GM21825 (cell line): ENCODE measurements around the gene ARID5B.

Experiments used
- ATAC-seq: cut with Tn5 transposase; IDR thresholded peaks from one replicate; pipeline ENCODE4 v1.9.1; 2021; ENCODE audit warnings: mild to moderate bottlenecking, moderate library complexity; ENCODE audit not compliant: unreplicated experiment

The ARID5B gene

DNA sequence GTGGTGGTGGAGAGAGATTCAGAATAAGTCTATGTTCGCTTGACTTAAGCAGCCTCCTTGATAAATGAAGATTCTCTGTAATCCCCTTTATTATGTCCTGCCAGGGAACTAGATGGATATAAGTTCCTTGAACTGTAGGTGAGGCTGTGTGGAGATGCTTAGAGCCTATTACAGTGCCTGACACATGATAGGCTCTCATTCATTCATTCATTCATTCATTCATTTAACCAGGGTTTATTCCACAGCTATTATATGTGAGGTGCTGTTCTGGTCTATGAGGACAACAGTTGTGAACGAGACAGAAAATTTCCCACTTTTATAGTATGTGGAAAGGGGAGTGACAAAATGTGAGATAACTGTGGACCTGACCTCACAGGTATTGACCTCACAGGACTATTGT is 105.6 kb downstream of the ARID5B start:
- ATAC-seq: no peak

GRCh38 chr10:62008196-62008595 is 106.7 kb downstream of the ARID5B start:
- no peak for ATAC-seq

GRCh38 chr10:62008946-62009345 is 107.4 kb downstream of the ARID5B start:
- no peak for ATAC-seq

DNA sequence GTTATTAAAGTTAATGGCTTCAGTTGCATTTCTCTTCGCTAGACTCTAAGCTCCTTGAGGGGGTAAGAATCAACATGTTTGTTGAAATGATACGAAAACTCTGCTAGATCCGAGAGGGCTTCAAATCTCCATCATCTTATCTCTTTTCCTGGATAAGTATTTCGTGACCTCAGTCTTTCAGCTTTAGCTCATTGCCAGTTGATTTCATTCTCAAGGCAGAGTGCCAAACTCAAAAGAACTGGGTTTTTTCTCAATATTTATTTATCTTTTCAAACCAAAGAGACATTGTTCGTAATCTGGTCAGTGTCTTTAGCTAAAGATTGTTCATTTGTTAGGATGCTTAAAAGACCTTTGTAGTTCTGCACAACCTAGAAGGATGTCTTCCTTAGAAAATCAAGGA is 108.9 kb downstream of the ARID5B start:
- ATAC-seq: no peak

GRCh38 chr10:62011558-62011957 is 110.1 kb downstream of the ARID5B start:
- no peak for ATAC-seq

- ATAC-seq: no peak
Observed at GRCh38 chr10:62012318-62012717, 110.8 kb downstream of the ARID5B start.

DNA sequence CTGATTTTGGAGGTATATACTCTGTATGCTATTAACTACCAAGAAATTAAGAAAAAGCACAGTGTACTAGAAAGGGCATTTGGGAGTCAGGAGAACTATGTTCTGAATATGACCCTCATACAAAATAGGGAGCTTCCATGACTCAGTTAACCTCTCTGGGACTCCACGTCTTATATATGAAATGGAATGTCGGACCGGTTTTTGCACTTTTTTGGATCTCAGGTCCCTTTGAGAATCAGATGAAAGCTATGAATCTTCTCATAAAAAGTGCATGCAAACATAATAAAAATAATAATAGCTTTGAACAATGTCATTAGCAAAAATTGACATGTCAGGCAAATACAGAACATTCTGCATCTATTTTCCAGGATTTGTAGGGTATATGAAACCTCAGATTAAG is 113.0 kb downstream of the ARID5B start:
- ATAC-seq: no peak

GRCh38 chr10:62015994-62016393 is 114.5 kb downstream of the ARID5B start:
- no peak for ATAC-seq

- peak; percentile 49 for ATAC-seq
Observed at GRCh38 chr10:62016623-62017490, 115.4 kb downstream of the ARID5B start.

GRCh38 chr10:62017491-62017870 is 116.0 kb downstream of the ARID5B start:
- ATAC-seq: no peak

GRCh38 chr10:62018131-62018911 is 116.8 kb downstream of the ARID5B start:
- no peak for ATAC-seq

- ATAC-seq: no peak
Observed at GRCh38 chr10:62019013-62019684, 117.7 kb downstream of the ARID5B start.

- ATAC-seq: no peak
Observed at GRCh38 chr10:62019685-62020359, 118.3 kb downstream of the ARID5B start.

DNA sequence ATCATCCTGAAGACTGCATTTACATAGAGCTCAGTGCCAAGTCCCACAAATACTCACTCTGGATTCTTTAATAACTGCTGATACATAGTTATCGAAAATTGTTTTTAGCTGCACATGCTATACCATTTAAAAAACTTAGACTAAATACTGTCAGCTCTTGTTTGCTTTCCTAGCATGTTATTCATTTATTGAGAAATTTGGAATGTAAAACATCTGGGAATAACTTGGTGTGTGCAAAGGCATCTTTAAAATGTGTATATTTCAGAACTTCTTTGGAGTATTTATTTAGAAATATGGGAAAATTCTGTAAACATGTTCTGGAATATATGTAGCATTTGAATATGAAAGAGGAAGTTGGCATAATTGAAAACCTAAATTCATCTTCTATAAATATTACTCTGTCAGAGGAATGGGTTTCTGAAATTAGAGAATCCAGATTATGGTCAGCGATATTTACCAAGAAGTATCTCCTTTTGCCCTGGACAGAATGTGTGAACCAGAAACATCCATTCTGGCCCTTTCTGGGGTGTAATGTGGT is 119.7 kb downstream of the ARID5B start:
- no peak for ATAC-seq

DNA sequence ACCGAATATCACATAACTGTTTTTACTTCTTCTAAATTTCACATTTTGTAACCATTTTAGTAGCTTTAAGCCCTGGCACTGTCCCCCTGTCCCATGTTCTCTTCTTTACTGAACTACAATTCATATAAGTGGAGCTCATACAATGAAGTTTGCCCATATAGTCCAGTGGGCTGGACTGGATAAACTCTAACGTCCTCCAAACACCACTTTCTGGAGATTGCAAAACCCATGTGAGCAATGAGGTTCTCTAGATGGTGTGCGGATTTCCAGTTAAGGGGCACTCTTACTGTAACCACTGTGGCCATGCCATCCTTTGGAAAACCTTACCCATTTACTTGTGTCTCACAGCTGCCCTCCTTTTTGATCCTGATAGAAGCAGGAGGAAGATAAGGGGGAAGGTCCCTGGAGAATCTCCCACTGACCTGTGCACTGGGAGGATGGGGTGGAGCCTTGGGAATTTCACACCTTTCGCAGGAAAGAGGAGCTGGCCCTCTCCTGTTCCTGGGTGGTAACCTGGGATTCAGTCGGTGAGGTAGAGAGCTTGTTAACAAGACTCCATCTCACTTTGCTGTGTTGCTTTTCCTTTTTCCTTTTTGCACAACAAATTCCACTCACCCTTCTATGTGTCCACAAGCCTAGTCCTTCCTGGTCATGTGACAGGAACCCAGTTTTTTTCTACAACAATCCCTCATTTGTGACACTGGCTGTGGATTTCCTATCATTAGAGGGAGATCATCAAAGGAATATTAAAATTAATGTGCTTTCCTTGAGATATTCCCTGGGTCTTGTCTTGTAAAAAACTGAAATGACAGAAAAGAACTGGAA is 120.7 kb downstream of the ARID5B start:
- ATAC-seq: no peak

- no peak for ATAC-seq
Observed at GRCh38 chr10:62022830-62023229, 121.3 kb downstream of the ARID5B start.

- ATAC-seq: no peak
Observed at GRCh38 chr10:62023329-62023728, 121.8 kb downstream of the ARID5B start.

DNA sequence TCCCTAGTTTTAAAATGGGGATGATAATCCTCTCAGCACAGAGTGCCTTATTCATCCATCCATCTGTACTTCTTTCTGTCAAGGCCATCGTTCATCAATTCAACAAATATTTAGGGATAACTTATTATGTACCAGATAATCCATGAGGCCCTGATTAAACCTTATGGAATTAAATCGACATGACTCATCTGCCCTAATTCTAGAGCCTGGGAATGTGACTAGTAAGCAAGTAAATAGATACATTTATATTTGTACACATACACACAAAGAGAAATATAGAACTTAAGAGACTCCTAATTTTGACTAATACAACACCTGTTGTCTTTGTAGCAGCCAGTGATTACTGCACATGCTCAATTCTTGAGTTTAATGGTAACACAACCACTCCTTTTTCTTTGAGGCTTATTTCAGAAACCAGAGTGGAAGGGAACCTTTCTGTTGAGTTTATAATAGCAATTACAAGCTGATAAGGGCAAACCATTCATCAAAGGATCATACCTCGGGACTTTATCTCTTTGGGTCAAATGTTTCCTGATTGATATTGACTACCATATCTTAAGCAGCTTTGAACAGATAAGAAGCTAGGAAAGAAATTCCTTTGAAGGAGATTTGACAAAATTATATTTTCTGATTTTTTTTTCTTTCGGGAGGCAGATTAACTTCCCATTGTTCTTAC is 122.7 kb downstream of the ARID5B start:
- ATAC-seq: no peak

DNA sequence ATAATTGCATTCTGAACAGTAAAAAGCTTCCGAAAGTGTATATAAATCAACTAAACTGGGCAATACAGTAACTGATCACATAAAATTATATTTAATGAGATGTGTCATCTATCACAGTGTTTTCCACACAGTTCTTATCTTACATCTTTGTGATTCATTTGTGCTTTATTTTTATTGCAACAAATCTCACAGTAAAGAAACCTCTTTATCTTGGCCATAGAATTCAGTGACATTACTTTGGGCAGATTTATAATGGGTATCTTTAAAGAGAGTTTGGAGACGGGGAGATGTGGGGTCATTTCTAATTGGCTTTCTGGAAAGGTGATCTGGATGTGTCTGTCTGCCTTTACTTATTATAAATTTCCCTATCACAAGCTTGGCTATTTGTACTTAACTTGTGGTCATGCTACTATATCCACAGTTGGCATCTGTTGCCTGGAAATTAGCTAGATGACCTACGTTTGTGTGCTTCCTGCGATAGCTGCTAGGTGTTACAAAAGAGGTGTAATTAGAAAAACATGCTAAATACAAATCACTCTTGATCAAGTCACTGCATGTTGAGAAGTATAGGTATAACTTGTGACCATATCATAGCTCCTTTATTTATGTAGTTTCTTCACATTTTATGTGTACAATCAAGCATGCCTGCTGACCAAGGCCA is 123.8 kb downstream of the ARID5B start:
- ATAC-seq: no peak
